ENCODE measurements around the gene ADD3. TPM values are rescaled to one million over a fixed set of nuclear protein-coding genes. Genes with fewer than 3 reads are reported as not detected.

The ADD3 gene
- total and polyA plus RNA-seq, 2 of the 13 experiments (the other 11 are each of a cell fraction or from before 2014, with no cell fraction given) = 44.7 to 57.5 TPM

GRCh38 chr10:110034596-110034995 is 26.8 kb downstream of the ADD3 start:
- no TSS peak for BruUV-seq (replicated peaks)
- Histone ChIP-seq H3K27ac (ENCODE audit: extremely low read length, insufficient read depth, low read length) (no peak overlapping the region), H3K36me3 (replicated peaks in 1 of 2; ENCODE audit: control insufficient read depth in 1 of 2, insufficient read depth in 2 of 2, low read length in 2 of 2) (no peaks in the 10 kb centered on the region), H3K4me1 (ENCODE audit: insufficient read depth, low read length) (no peaks in the 10 kb centered on the region), H2AFZ (ENCODE audit: low read length) (no peak overlapping the region), H4K20me1 (ENCODE audit: insufficient read depth, low read length) (no peaks in the 10 kb centered on the region), H3K27me3 (ENCODE audit: control insufficient read depth in 1 of 2, insufficient read depth in 2 of 2, low read length in 2 of 2) (no peaks in the 10 kb centered on the region), H3K4me2 (ENCODE audit: low read depth, low read length) (no peak overlapping the region), H3K4me3 (replicated peaks in 1 of 3; ENCODE audit: insufficient read depth in 1 of 3, low read depth in 2 of 3, low read length in 3 of 3) (no peak overlapping the region), H3K9me3 (ENCODE audit: low read length) (no peaks in the 10 kb centered on the region), H3K79me2 (ENCODE audit: insufficient read depth, low read length) (peaks cover 35% of the 10 kb centered on the region), H3K9ac (ENCODE audit: insufficient read depth, low read depth, low read length) (no peak overlapping the region)
- TF ChIP-seq FOXP1 (IDR thresholded peaks at IDR 0.05) (no peak), FOXP1 (CRISPR knock-in tag; IDR thresholded peaks at IDR 0.05) (no peak), RFX1 (IDR thresholded peaks at IDR 0.05) (no peak), ZNF781 (CRISPR knock-in tag; IDR thresholded peaks at IDR 0.05; ENCODE audit: borderline replicate concordance, not compliant biosample characterization) (no peak), SP5 (CRISPR knock-in tag; IDR thresholded peaks at IDR 0.05; ENCODE audit: borderline replicate concordance, low read depth) (no peak), TGIF2 (CRISPR knock-in tag; IDR thresholded peaks at IDR 0.05) (no peak), ZNF33B (CRISPR knock-in tag; IDR thresholded peaks at IDR 0.05) (no peak), ZBTB34 (CRISPR knock-in tag; IDR thresholded peaks at IDR 0.05) (no peak), ELF4 (CRISPR knock-in tag; IDR thresholded peaks at IDR 0.05; ENCODE audit: borderline replicate concordance) (no peak), CC2D1A (CRISPR knock-in tag; IDR thresholded peaks at IDR 0.05) (no peak), FOXJ3 (CRISPR knock-in tag; IDR thresholded peaks at IDR 0.05; ENCODE audit: borderline replicate concordance) (no peak), ZNF414 (CRISPR knock-in tag; IDR thresholded peaks at IDR 0.05) (no peak), KLF9 (CRISPR knock-in tag; IDR thresholded peaks at IDR 0.05; ENCODE audit: low read depth) (no peak), ZNF841 (CRISPR knock-in tag; IDR thresholded peaks at IDR 0.05; ENCODE audit: borderline replicate concordance) (no peak), MTF2 (CRISPR knock-in tag; IDR thresholded peaks at IDR 0.05; ENCODE audit: borderline replicate concordance) (no peak), ZNF549 (CRISPR knock-in tag; IDR thresholded peaks at IDR 0.05) (no peak), ZNF124 (CRISPR knock-in tag; IDR thresholded peaks at IDR 0.05) (no peak), ZNF329 (CRISPR knock-in tag; IDR thresholded peaks at IDR 0.05; ENCODE audit: low read depth) (no peak), TCF7 (IDR thresholded peaks at IDR 0.05; ENCODE audit: low read depth) (no peak)
- TF ChIP-seq, protein P1, sequence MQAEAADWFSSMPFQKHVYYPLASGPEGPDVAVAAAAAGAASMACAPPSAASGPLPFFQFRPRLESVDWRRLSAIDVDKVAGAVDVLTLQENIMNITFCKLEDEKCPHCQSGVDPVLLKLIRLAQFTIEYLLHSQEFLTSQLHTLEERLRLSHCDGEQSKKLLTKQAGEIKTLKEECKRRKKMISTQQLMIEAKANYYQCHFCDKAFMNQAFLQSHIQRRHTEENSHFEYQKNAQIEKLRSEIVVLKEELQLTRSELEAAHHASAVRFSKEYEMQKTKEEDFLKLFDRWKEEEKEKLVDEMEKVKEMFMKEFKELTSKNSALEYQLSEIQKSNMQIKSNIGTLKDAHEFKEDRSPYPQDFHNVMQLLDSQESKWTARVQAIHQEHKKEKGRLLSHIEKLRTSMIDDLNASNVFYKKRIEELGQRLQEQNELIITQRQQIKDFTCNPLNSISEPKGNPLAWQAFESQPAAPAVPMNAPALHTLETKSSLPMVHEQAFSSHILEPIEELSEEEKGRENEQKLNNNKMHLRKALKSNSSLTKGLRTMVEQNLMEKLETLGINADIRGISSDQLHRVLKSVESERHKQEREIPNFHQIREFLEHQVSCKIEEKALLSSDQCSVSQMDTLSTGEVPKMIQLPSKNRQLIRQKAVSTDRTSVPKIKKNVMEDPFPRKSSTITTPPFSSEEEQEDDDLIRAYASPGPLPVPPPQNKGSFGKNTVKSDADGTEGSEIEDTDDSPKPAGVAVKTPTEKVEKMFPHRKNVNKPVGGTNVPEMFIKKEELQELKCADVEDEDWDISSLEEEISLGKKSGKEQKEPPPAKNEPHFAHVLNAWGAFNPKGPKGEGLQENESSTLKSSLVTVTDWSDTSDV (CRISPR knock-in tag; IDR thresholded peaks at IDR 0.05) = no peak
- TF ChIP-seq, protein P2, sequence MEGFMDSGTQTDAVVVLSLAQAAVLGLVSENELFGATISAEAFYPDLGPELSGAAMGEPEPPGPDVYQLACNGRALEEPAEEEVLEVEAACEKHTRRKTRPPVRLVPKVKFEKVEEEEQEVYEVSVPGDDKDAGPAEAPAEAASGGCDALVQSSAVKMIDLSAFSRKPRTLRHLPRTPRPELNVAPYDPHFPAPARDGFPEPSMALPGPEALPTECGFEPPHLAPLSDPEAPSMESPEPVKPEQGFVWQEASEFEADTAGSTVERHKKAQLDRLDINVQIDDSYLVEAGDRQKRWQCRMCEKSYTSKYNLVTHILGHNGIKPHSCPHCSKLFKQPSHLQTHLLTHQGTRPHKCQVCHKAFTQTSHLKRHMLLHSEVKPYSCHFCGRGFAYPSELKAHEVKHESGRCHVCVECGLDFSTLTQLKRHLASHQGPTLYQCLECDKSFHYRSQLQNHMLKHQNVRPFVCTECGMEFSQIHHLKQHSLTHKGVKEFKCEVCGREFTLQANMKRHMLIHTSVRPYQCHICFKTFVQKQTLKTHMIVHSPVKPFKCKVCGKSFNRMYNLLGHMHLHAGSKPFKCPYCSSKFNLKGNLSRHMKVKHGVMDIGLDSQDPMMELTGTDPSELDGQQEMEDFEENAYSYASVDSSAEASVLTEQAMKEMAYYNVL (CRISPR knock-in tag; IDR thresholded peaks at IDR 0.05; ENCODE audit: borderline replicate concordance) = no peak
- ChIA-PET CTCF (ENCODE audit: low intra/inter-chr PET ratio, low total read pairs) (no interaction called here), POLR2A (interaction anchor here (1.8 kb wide), 1 partner anchor 27 kb away, joined by 4 read pairs; the partner anchor contains the start of gene ADD3)
- FAIRE-seq = no peak
- no peak for ATAC-seq
- intact Hi-C loops (cut with micrococcal nuclease; ENCODE audit: unreplicated experiment) = no loop called here
- in situ Hi-C loops (cut with HindIII; ENCODE audit: extremely low pct_ligation_motif_present, low pct_unique_long_range_greater_than_20kb) = no loop called here
- no peak for DNase-seq (ENCODE audit: low spot score)
- 97% methylated on average over 2 of the region's 2 CpGs for WGBS (ENCODE audit: low lambda C conversion rate)

Data from HepG2 (cell line).